ENCODE results near the gene MYO18A.
"Not testable (repeated sequence)": the region's sequence is repeated elsewhere in the genome, so short reads cannot be mapped to it uniquely, and the experiment has no call there.

- TF ChIP-seq, protein P1, sequence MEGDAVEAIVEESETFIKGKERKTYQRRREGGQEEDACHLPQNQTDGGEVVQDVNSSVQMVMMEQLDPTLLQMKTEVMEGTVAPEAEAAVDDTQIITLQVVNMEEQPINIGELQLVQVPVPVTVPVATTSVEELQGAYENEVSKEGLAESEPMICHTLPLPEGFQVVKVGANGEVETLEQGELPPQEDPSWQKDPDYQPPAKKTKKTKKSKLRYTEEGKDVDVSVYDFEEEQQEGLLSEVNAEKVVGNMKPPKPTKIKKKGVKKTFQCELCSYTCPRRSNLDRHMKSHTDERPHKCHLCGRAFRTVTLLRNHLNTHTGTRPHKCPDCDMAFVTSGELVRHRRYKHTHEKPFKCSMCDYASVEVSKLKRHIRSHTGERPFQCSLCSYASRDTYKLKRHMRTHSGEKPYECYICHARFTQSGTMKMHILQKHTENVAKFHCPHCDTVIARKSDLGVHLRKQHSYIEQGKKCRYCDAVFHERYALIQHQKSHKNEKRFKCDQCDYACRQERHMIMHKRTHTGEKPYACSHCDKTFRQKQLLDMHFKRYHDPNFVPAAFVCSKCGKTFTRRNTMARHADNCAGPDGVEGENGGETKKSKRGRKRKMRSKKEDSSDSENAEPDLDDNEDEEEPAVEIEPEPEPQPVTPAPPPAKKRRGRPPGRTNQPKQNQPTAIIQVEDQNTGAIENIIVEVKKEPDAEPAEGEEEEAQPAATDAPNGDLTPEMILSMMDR (IDR thresholded peaks at IDR 0.05; ENCODE audit: insufficient read depth, low read depth, low read length), result not testable (repeated sequence)
- not testable (repeated sequence) for TF ChIP-seq EZH2 (IDR thresholded peaks at IDR 0.05; ENCODE audit: insufficient read depth, low read length)
Measured at GRCh38 chr17:29204068-29204804, 24.0 kb upstream of the MYO18A start.
